Gastrocnemius medialis (tissue), 4 donors: ENCODE results near the gene ATP2C2.

Experiments
- CTCF ChIP-seq, 5 experiments: fragments of 450-650 bp in 3 of 5; fragments of 200-600 bp in 2 of 5; sonication (generic) in 2 of 5; IDR thresholded peaks in 4 of 5; conservative IDR thresholded peaks in 1 of 5; 1 replicate in 4 of 5; 2 replicates in 1 of 5; pipeline ENCODE4 v1.5.1; 2016 to 2019; ENCODE audit warnings: antibody characterized with exemption in 5 of 5, mild to moderate bottlenecking in 3 of 5, moderate library complexity in 3 of 5
- POLR2A ChIP-seq, 2 donors: fragments of 450-650 bp; IDR thresholded peaks; one replicate each; pipeline ENCODE4 v1.6.1; 2017; ENCODE audit warnings: antibody characterized with exemption in 2 of 2, mild to moderate bottlenecking in 2 of 2, moderate library complexity in 2 of 2

GRCh38 chr16:84407588-84408313 is 39.4 kb downstream of the ATP2C2 start:
- no peak for TF ChIP-seq CTCF (IDR thresholded peaks at IDR 0.05 in 4 of 5, conservative IDR thresholded peaks at IDR 0.05 in 1 of 5)
- no peak for TF ChIP-seq POLR2A (IDR thresholded peaks at IDR 0.05)
